Measurements from ENCODE around the gene LHFPL2. TPM values are rescaled to one million over a fixed set of nuclear protein-coding genes. Genes with fewer than 3 reads are reported as not detected.

LHFPL2 gene
- total RNA-seq, 1 donor from 2014 or later = 42.1 TPM

GRCh38 chr5:78577071-78577807 lies 71.3 kb downstream of the LHFPL2 start:
- TF ChIP-seq CTCF (IDR thresholded peaks at IDR 0.05; ENCODE audit: unreplicated experiment) = no peak
- H3K36me3 Mint-ChIP-seq = peaks cover 9% of the 10 kb centered on the region
- H3K4me1 Mint-ChIP-seq = peaks cover 34% of the 10 kb centered on the region
- no peaks in the 10 kb centered on the region for H3K27me3 Mint-ChIP-seq (ENCODE audit: low read depth)
- H3K9me3 Mint-ChIP-seq = peaks cover 3% of the 10 kb centered on the region
- peak overlapping the region; percentile 54 for H3K27ac Mint-ChIP-seq
- no peak overlapping the region for H3K4me3 Mint-ChIP-seq
- DNase-seq (ENCODE audit: low spot score in 2 of 2, unreplicated experiment in 2 of 2) = no peak

GRCh38 chr5:78576376-78576775 lies 72.2 kb downstream of the LHFPL2 start:
- Mint-ChIP-seq H3K4me3 (no peak overlapping the region), H3K27me3 (ENCODE audit: low read depth) (no peaks in the 10 kb centered on the region), H3K9me3 (no peaks in the 10 kb centered on the region), H3K4me1 (peaks cover 34% of the 10 kb centered on the region), H3K27ac (peak overlapping the region; percentile 54), H3K36me3 (peaks cover 6% of the 10 kb centered on the region)
- no peak for DNase-seq (ENCODE audit: low spot score in 2 of 2, unreplicated experiment in 2 of 2)
- TF ChIP-seq CTCF (IDR thresholded peaks at IDR 0.05; ENCODE audit: unreplicated experiment) = no peak

- no peak overlapping the region for H3K4me3 Mint-ChIP-seq
- H3K36me3 Mint-ChIP-seq = no peaks in the 10 kb centered on the region
- no peak for TF ChIP-seq CTCF (IDR thresholded peaks at IDR 0.05; ENCODE audit: unreplicated experiment)
- peaks cover 40% of the 10 kb centered on the region for H3K4me1 Mint-ChIP-seq
- no peaks in the 10 kb centered on the region for H3K9me3 Mint-ChIP-seq
- H3K27me3 Mint-ChIP-seq (ENCODE audit: low read depth) = no peaks in the 10 kb centered on the region
- peak overlapping the region; percentile 66 for H3K27ac Mint-ChIP-seq
- DNase-seq (ENCODE audit: low spot score in 2 of 2, unreplicated experiment in 2 of 2) = no peak
These were observed 73.8 kb downstream of the LHFPL2 start for GRCh38 chr5:78574731-78575161.

- Mint-ChIP-seq H3K4me3 (no peak overlapping the region), H3K27me3 (ENCODE audit: low read depth) (no peaks in the 10 kb centered on the region), H3K4me1 (peaks cover 45% of the 10 kb centered on the region), H3K9me3 (no peaks in the 10 kb centered on the region), H3K36me3 (no peaks in the 10 kb centered on the region), H3K27ac (peak overlapping the region; percentile 7)
- TF ChIP-seq CTCF (IDR thresholded peaks at IDR 0.05; ENCODE audit: unreplicated experiment) = no peak
- no peak for DNase-seq (ENCODE audit: low spot score in 2 of 2, unreplicated experiment in 2 of 2)
These were observed 74.4 kb downstream of the LHFPL2 start for GRCh38 chr5:78574131-78574673.

- no peak overlapping the region for H3K4me3 Mint-ChIP-seq
- DNase-seq (ENCODE audit: low spot score in 2 of 2, unreplicated experiment in 2 of 2) = no peak
- no peaks in the 10 kb centered on the region for H3K27me3 Mint-ChIP-seq (ENCODE audit: low read depth)
- no peak overlapping the region for H3K27ac Mint-ChIP-seq
- H3K4me1 Mint-ChIP-seq = peaks cover 48% of the 10 kb centered on the region
- TF ChIP-seq CTCF (IDR thresholded peaks at IDR 0.05; ENCODE audit: unreplicated experiment) = no peak
- H3K9me3 Mint-ChIP-seq = no peaks in the 10 kb centered on the region
- H3K36me3 Mint-ChIP-seq = no peaks in the 10 kb centered on the region
These were observed 75.3 kb downstream of the LHFPL2 start for GRCh38 chr5:78573318-78573717.

Data from mesothelial cell of epicardium (in vitro differentiated cells).